GM18511 (cell line): ENCODE measurements around the gene AVEN.
"Not testable (repeated sequence)": the region's sequence is repeated elsewhere in the genome, so short reads cannot be mapped to it uniquely, and the experiment has no call there.

Experiments
- ATAC-seq: cut with Tn5 transposase; IDR thresholded peaks from one replicate; pipeline ENCODE4 v1.9.1; 2021; ENCODE audit warnings: mild to moderate bottlenecking, moderate library complexity; ENCODE audit not compliant: unreplicated experiment

The AVEN gene, protein sequence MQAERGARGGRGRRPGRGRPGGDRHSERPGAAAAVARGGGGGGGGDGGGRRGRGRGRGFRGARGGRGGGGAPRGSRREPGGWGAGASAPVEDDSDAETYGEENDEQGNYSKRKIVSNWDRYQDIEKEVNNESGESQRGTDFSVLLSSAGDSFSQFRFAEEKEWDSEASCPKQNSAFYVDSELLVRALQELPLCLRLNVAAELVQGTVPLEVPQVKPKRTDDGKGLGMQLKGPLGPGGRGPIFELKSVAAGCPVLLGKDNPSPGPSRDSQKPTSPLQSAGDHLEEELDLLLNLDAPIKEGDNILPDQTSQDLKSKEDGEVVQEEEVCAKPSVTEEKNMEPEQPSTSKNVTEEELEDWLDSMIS

DNA sequence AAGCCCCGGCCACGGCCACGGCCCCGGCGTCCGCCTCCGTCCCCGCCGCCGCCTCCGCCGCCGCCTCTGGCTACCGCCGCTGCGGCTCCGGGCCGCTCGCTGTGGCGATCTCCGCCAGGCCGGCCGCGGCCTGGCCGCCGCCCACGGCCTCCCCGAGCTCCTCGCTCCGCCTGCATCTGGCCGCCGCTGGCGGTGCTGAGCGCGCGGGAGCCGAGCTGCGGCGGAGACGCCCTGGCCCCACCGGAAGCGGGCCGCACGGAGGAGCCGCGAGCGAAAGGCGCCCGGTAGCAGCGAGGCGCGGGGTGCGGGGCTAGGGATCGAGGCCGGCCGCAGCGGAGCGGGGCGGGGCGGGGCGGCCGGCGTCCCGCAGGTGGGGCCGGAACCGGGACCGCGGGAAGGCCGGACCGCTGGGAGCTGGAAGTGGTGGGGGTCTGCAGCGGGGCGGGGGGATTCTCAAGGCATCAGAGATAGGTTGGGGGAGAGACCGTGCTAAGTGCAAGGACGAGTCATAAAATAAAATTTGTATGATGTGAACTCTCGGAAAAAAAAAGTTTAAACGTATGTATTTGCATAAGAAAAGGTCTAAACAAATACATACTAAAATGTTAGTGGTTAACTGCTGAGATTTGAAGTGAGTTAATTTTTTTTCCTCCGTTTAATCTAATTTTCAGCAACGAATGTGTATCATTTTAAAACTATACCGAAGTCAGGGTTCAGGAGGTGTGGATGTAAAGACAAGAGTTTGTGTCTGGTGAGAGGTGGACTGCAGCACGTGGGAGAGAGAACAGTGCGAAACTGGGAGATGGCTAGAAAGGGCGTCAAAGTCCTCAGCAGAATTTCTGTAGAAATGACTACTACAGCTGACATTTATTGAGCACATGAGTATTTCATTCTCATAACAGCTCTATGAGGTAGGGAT is at the start of gene AVEN:
AVEN (minus strand) TSS at position 334 of the 919 bp plus-strand sequence; CDS start at position 176, 158 bp downstream.
- peak; percentile 64 for ATAC-seq

- no peak for ATAC-seq
Observed at GRCh38 chr15:34085746-34086145, 46.7 kb upstream of the AVEN start.

DNA sequence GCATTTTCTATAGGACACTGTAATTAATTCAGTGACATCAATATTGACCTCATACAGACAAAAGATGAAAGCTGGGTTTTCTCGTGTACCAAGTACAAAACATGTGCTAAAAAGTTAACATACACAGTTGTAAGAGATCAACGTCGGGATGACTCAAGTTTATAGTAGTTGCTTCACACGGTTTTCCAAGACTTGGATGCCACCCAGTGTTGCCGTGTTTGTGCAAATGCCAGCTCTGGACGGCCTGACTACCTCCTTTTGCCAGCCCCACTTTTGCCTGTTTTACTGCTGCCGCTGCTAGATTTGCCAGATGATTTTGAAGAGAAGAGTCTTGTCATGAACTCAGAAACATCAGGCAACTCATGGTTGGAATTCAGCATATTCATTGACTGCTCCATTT is 45.1 kb upstream of the AVEN start:
- no peak for ATAC-seq

DNA sequence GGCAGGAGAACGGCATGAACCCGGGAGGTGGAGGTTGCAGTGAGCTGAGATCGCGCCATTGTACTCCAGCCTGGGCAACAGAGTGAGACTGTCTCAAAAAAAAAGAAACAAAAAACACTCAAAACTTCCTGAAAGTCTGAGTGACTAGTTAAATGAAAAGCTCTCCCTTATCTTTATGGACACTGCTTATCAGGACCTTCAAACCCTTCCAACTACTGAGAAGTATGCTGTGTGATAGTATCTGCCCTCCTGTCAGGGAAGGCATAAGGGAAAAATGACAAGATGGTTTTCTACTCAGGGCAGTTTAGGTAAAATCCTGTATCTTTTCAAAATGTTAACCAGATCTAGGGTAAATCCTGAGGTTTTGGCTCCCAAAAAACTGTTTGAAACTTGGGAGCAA is 40.9 kb upstream of the AVEN start:
- ATAC-seq = no peak

GRCh38 chr15:34078900-34079299 is 39.9 kb upstream of the AVEN start:
- ATAC-seq = no peak

DNA sequence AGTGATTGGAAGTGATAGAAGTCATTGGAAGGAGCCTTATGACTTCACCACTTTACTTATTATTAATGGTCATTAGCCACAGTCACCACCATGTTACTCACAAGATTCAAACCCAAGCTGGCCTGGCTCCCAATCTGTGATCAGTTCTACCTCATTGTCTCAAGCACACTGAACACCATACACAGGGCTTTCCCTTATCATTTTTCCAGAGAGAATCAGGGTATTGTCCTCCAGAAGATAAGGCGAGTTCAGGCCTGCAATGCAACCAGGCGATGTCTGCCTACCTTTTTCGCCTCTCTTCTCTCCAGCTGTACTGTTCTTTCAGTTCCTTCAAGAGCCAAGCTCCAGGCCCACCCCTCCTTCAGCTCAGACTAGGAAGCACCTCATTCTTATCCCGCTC is 37.8 kb upstream of the AVEN start:
- ATAC-seq = no peak

DNA sequence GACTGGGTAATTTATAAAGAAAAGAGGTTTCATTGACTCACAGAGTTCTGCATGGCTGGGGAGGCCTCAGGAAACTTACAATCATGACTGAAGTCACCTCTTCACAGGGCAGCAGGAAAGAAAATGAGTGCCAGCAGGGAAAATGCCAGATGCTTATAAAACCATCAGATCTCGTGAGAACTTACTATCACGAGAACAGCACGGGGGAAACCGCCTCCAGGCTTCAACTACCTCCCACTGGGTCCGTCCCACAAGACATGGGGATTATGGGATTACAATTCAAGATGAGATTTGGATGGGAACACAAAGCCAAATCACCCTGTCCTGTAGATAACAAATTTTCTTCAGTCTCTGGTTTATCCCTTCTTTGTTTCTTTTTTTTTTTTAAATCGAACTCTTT is 31.0 kb upstream of the AVEN start:
- ATAC-seq = no peak

GRCh38 chr15:34065941-34066340 is 26.9 kb upstream of the AVEN start:
- no peak for ATAC-seq

- ATAC-seq = no peak
Observed at GRCh38 chr15:34065261-34065660, 26.3 kb upstream of the AVEN start.

DNA sequence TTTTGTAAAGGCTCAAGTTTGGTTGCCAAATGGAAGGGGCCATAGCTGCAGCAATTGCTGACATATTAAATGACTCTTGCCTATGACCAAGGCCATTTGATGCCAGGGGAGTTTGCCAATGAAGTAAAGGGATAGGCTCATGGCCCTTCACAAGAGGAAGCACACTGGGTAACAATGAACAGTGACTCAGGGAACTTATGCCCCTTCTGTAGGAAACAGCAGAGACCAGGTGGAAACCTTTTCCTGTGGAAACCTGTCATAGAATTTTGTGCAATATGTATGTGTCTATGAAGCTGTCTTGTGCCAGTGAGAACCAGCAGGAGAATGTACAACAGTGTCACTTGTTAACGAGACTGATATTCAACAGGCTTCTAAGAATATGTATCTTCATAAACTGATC is 25.4 kb upstream of the AVEN start:
- ATAC-seq = no peak

DNA sequence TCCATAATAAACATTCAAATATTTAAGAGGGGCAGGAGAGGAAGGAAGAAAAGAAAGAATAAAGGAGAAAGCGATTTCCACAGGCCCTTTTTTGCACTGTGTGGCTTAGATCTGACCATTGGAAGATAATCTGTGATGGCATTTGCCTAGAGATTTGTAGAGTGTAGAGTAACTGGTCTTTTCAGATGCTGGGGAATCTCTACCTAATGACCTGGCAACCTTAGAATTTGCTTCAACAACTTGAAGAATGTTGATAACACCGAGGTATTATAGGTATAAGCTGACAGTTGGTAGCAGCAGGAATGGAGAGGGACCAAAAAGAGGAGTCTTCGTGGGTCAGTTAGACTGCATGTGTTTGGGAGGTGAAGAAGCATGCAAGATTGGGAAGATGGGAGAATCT is 20.9 kb upstream of the AVEN start:
- ATAC-seq = no peak

- ATAC-seq = no peak
Observed at GRCh38 chr15:34059476-34059875, 20.5 kb upstream of the AVEN start.

- no peak for ATAC-seq
Observed at GRCh38 chr15:34056911-34057310, 17.9 kb upstream of the AVEN start.

DNA sequence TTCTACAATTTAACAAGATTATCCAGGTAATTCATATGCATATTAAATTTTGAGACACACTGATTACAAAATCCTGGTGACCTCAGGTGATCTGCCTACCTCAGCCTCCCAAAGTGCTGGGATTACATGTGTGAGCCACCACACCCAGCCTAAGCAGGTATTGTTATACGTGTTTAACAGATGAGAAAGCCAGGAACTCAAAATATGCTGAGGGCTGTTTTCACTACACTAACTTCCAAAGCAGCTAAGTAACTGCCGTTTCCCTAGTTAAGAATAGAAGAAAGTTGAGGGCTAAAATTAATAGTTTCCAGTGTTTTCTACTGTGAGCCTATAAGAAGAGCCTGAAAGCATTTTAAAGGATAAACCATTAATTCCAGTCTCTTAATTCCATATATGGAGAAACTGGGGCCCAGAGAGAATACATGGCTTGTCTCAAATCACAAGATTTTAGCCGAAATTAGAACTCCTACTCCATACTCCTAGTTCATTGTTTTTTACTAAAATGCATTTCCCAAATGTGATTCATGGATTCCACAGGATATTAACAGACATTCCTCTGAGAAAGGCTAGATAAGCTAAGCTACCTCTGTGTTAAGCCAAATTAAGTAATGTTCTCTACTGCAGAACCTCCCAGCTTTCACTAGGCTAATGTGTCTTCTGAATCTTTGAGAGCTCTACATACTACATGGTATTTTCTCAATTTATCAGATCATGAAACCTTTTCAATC is 17.0 kb upstream of the AVEN start:
- no peak for ATAC-seq

DNA sequence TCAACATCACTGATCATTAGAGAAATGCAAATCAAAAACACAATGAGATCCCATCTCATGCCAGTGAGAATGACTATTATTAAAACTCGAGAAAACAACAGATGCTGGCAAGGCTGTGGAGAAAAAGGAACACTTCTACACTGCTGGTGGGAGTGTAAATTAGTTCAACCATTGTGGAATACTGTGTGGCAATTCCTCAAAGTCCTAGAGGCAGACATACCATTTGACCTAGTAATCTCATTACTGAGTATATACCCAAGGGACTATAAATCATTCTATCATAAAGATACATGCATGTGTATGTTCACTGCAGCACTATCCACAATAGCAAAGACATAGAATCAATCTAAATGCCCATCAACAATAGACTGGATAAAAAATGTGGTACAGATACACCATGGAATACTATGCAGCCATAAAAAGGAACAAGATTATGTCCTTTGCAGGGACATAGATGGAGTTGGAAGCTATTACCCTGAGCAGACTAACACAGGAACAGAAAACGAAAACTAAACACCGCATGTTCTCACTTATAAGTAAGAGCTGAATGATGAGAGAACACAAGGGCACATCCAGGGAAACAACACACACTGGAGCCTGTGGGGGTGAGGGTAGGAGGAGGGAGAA is 15.2 kb upstream of the AVEN start:
- ATAC-seq = no peak

DNA sequence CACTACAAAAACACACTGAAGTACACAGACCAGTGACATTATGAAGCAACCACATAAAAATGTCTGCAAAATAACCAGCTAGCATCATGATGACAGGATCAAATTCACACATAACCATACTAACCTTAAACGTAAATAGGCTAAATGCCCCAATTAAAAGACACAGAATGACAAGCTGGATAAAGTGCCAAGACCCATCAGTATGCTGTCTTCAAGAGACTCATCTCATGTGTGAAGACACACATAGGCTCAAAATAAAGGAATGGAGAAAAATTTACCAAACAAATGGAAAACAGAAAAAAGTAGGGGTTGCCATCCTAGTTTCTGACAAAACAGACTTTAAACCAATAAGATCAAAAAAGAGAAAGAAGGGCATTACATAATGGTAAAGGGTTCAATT is 11.4 kb upstream of the AVEN start:
- not testable (repeated sequence) for ATAC-seq

GRCh38 chr15:34049112-34049511 is 10.1 kb upstream of the AVEN start:
- ATAC-seq = no peak

GRCh38 chr15:34047893-34048775 is 9.1 kb upstream of the AVEN start:
- ATAC-seq = no peak

DNA sequence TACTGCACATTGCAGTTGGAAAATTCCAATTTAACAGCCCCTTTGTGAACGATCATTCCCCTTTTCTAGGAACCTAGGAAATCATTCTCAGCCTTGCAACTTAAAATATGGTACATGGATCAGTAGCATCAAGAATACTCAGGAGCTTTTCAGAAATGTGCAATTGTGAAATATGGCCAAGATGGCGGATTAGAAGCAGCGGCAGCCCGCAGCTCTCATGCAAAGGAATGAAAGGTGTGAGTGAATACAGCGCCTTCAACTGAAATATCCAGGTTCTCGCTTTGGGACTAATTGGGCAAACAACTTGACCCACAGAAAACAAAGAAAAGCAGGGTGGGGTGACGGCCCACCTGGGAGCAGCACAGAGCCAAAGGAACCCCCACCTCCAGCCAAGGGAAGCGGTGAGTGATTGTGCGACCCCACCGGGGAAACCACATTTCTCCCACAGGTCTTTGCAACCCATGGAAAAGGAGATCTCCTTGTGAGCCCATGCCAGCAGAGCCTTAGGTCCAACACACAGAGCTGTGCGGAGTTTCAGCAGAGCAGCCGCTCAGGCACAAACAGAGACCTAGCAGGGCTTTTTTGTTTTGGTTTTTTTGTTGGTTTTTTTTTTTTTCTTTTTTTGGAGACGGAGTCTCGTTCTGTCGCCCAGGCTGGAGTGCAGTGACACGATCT is 7.6 kb upstream of the AVEN start:
- ATAC-seq = no peak
